DMS53 (cell line): ENCODE results near the gene TMEM81.

Source experiments
- DNase-seq: peaks from one replicate; lab custom pipeline; 2025; lab: John Stamatoyannopoulos, UW

Gene TMEM81

GRCh38 chr1:205084360-205084759 lies at the start of gene TMEM81:
TMEM81 (minus strand) TSS chr1:205084460; CDS start chr1:205084320, 140 bp downstream.
- DNase-seq: no peak

DNA sequence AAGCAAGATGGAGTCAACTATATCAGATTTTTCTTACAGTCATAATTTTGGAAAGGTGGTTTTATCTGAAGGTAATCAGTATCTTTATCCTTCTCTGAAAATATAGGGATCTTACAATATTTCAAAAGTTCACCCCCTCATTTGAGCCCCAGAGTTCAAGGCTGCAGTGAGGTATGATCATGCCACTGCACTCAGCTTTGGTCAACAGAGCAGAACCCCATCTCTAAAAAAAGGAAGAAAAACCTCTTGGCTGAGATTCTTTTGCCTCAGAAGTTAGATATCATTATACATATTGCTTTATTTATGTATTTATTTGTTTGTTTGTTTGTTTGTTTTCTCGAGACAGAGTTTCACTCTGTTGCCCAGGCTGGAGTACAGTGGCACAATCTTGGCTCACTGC lies 49.0 kb upstream of the TMEM81 start:
- no peak for DNase-seq

- DNase-seq: no peak
Measured at GRCh38 chr1:205129447-205130029, 45.3 kb upstream of the TMEM81 start.

- DNase-seq: no peak
Measured at GRCh38 chr1:205128050-205128449, 43.8 kb upstream of the TMEM81 start.

GRCh38 chr1:205127646-205128045 lies 43.4 kb upstream of the TMEM81 start:
- DNase-seq: no peak

DNA sequence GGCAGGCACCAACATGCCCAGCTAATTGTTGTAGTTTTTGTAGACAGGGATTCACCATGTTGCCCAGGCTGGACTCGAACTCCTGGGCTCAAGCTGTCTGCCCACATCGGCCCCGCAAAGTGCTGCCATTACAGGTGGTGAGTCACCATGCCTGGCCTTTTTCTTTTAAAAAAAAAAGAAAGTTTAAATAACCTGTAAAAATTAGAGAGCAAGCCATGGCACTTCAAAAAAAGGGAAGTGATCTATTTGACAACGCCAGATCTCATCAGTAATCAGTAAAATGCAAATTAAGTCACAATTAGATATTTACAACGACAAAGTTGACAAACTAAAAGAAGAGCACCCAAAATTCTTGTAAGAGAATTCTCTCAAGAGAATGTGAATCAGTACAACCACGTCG lies 40.5 kb upstream of the TMEM81 start:
- DNase-seq: no peak

DNA sequence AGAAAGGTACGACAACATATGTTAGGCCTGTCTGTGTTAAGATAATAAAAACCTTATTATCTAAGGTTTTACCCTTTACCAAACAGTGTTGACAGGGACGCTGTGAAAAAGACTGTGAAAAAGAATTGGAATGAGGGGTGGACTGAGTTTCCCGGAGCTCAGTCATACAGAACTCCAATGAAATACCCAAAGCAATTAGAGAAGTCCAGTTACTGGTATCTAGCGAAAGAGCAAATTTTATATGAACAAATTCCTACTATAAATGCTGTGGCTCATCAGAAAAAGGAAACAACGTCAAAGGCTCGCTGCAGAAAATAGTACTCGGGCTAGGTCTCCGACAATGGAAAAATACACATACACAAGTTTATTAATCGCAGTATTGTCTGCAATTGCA lies 38.2 kb upstream of the TMEM81 start:
- DNase-seq: no peak

- DNase-seq: peak; percentile 99
Measured at GRCh38 chr1:205121660-205122488, 37.6 kb upstream of the TMEM81 start, which contains the start of gene RBBP5. RBBP5 (minus strand) TSS chr1:205121978; CDS start chr1:205121873, 105 bp downstream.

DNA sequence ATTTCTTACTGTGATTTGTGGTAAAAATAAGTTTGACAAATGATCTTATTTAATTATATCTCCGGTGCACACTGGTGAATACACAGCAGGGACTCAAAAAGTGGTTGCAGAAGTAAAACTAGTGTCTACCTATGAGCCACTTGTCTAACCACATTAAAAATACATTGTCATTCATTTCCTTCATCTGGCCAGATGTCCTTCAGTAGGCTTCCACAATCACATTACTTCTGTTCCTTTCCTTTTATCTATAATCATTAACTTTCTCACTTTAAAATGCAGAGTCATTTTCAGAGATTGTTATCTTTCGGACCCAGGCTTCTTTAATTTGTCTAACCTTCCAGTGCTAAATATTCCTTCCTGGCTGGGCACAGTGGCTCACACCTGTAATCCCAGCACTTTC lies 34.5 kb upstream of the TMEM81 start:
- no peak for DNase-seq

- no peak for DNase-seq
Measured at GRCh38 chr1:205111354-205111753, 27.1 kb upstream of the TMEM81 start.

- no peak for DNase-seq
Measured at GRCh38 chr1:205109711-205110110, 25.5 kb upstream of the TMEM81 start.

GRCh38 chr1:205109269-205109668 lies 25.0 kb upstream of the TMEM81 start:
- no peak for DNase-seq

DNA sequence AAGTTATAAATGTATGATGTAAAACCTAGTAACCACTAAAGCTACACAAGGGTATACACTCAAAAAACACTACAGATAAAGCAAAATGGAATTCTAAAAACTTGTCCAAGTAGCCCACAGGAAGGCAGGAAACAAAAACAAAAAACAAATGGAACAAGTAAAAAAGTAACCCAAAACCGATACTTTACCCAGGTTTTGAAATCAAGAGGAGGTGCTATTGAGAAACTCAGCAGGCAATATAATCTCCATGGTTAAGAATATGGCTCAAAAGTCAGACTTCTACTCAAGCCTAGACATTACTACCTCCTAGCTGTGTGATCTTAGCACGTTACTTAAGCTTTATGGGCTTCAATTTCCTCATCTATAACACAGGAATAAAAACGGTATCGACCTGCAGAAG lies 24.2 kb upstream of the TMEM81 start:
- no peak for DNase-seq

- DNase-seq: no peak
Measured at GRCh38 chr1:205107327-205107726, 23.1 kb upstream of the TMEM81 start.

- DNase-seq: no peak
Measured at GRCh38 chr1:205102404-205102803, 18.1 kb upstream of the TMEM81 start.

DNA sequence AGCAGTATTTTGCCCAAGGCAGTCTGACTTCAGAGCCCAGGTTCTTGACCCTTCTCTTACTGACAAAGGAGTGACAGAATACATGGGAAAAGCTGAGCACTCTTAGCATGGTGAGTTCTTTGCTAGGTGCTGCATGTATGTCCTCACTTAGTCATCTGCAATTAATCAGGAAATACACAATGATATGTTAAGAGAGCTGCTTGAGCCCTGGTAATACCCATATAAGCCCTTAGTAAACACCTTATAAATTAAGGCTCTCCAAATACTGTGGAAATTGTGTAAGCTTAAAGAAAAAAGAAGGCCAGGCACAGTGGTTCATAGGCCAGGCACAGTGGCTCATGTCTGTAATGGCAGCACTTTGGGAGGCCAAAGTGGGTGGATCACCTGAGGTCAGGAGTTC lies 14.0 kb upstream of the TMEM81 start:
- no peak for DNase-seq

DNA sequence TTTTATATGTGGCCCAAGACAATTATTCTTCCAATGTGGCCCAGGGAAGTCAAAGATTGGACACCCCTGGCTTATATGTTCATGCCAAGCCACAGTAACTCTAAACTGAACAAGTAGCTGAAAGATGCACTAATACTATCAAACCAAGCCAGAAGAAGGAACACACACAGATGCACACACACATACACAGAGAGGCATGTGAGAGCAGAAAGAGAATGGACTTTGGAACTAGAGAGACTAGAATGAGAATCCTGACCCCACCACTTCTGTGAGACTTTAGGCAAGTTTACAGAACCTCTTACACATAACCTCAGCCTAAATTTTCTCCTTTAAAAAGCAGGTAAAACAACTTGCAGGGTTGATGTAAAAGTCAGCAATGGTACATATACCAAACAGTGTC lies 11.2 kb upstream of the TMEM81 start:
- DNase-seq: no peak

- DNase-seq: no peak
Measured at GRCh38 chr1:205091043-205091740, 6.9 kb upstream of the TMEM81 start.

- no peak for DNase-seq
Measured at GRCh38 chr1:205088341-205088740, 4.1 kb upstream of the TMEM81 start.

GRCh38 chr1:205082431-205082830 lies 1.8 kb downstream of the TMEM81 start:
- DNase-seq: no peak

DNA sequence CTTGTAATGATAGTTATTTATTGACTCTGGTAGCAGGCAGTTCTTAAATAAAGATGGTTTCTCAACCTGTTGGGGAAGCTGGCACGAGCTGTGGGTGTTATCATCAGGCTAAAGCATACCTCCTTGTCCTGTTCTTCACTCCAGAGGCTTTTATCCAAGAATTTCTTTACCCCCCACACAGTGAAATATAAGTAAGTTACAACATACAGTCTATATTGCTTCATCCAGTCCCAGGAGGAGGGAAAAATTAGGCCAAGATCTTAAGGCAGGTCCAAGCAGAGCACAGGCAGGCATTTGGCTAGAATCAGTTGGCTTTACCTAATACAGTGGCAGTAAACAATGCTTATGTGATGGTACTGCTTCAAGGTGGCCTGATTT lies 6.3 kb downstream of the TMEM81 start:
- no peak for DNase-seq

DNA sequence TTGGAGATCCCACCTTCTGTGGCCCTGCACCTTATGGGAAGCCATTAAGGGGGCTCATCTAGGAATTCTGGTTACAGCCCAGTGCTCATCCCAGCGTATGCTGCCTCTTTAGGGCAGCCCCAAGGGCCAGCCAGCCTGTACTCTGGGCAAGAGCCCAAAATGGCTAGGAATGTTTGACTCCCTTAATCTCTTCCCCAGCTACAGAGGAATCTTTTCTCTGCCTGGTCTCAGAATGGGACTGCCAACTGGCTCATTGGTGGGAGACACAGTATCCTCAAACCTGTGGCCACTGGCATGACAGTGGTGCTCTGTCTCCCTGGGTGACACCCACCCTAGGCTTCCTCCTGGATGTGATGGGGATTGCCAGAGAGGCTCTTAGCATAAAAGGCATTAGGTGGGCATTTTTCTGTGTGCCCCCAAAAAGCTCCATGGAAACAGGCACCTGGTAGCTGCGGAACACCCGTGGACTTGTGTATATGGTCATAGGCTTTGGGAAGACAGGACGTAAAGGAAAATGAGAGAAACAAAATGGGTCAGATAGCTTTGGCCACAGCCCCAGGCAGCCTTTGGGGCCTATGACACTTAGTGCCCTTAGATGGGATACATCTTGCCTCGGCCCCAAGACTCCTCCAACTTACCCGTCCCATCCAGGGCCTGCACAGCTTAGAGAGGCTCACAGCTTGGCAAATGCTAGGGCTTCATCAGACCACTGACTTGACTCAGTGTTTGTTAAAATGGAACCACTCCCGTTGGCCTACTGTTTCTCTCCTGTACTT lies 6.9 kb downstream of the TMEM81 start:
- no peak for DNase-seq
